NCI-H2107 treated with DMSO at 0.1 percent for 48 hours (cell line): Measurements from ENCODE around the gene GLDN.

Source experiments
- DNase-seq: peaks from one replicate; lab custom pipeline; 2025; ENCODE audit not compliant: unreplicated experiment; lab: John Stamatoyannopoulos, UW

Gene GLDN

GRCh38 chr15:51322621-51323296, 18.7 kb upstream of the GLDN start:
- DNase-seq = no peak

GRCh38 chr15:51323749-51324148, 17.7 kb upstream of the GLDN start:
- no peak for DNase-seq

GRCh38 chr15:51325167-51325566, 16.3 kb upstream of the GLDN start:
- no peak for DNase-seq

GRCh38 chr15:51327081-51327480, 14.4 kb upstream of the GLDN start:
- no peak for DNase-seq

GRCh38 chr15:51328926-51329325, 12.5 kb upstream of the GLDN start:
- DNase-seq = no peak

GRCh38 chr15:51331141-51331540, 10.3 kb upstream of the GLDN start:
- no peak for DNase-seq

GRCh38 chr15:51332206-51333147, 9.0 kb upstream of the GLDN start:
- no peak for DNase-seq

GRCh38 chr15:51333571-51333970, 7.9 kb upstream of the GLDN start:
- DNase-seq = no peak

- peak; percentile 40 for DNase-seq
These were observed 7.4 kb upstream of the GLDN start for GRCh38 chr15:51334011-51334451.

GRCh38 chr15:51335087-51335486, 6.4 kb upstream of the GLDN start:
- no peak for DNase-seq

GRCh38 chr15:51335538-51336410, 5.7 kb upstream of the GLDN start:
- DNase-seq = no peak

GRCh38 chr15:51338496-51338895, 3.0 kb upstream of the GLDN start, which contains the start of gene CYP19A1:
Gene CYP19A1, minus strand, starts transcription at chr15:51338596. Its CDS starts 95,684 bp downstream, at chr15:51242912.
- no peak for DNase-seq

- DNase-seq = no peak
These were observed 958 bp downstream of the GLDN start for GRCh38 chr15:51342227-51342999.

- no peak for DNase-seq
These were observed 2.0 kb downstream of the GLDN start for GRCh38 chr15:51343466-51343865.

- no peak for DNase-seq
These were observed 4.7 kb downstream of the GLDN start for GRCh38 chr15:51346136-51346535.

- DNase-seq = peak; percentile 4
These were observed 7.2 kb downstream of the GLDN start for GRCh38 chr15:51348688-51349087.

GRCh38 chr15:51349156-51349844, 7.8 kb downstream of the GLDN start:
- no peak for DNase-seq

- no peak for DNase-seq
These were observed 9.3 kb downstream of the GLDN start for GRCh38 chr15:51350723-51351122.

GRCh38 chr15:51353976-51354375, 12.5 kb downstream of the GLDN start:
- DNase-seq = no peak

GRCh38 chr15:51355096-51355495, 13.6 kb downstream of the GLDN start:
- no peak for DNase-seq
